ENCODE measurements around the gene SVEP1.

- no peak for TF ChIP-seq CTCF (conservative IDR thresholded peaks at IDR 0.05)
- TF ChIP-seq ZFX (IDR thresholded peaks at IDR 0.05): no peak
Measured at GRCh38 chr9:110399983-110400382, 179.6 kb downstream of the SVEP1 start.
